ENCODE measurements around the gene FOXJ3.

GRCh38 chr1:42239041-42239440 lies 96.0 kb downstream of the FOXJ3 start:
- TF ChIP-seq, protein P1, sequence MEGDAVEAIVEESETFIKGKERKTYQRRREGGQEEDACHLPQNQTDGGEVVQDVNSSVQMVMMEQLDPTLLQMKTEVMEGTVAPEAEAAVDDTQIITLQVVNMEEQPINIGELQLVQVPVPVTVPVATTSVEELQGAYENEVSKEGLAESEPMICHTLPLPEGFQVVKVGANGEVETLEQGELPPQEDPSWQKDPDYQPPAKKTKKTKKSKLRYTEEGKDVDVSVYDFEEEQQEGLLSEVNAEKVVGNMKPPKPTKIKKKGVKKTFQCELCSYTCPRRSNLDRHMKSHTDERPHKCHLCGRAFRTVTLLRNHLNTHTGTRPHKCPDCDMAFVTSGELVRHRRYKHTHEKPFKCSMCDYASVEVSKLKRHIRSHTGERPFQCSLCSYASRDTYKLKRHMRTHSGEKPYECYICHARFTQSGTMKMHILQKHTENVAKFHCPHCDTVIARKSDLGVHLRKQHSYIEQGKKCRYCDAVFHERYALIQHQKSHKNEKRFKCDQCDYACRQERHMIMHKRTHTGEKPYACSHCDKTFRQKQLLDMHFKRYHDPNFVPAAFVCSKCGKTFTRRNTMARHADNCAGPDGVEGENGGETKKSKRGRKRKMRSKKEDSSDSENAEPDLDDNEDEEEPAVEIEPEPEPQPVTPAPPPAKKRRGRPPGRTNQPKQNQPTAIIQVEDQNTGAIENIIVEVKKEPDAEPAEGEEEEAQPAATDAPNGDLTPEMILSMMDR (conservative IDR thresholded peaks at IDR 0.05; ENCODE audit: low read depth, low read length) = no peak
- TF ChIP-seq POLR2A (IDR thresholded peaks at IDR 0.05; ENCODE audit: low read depth, low read length) (no peak), USF2 (IDR thresholded peaks at IDR 0.05; ENCODE audit: low read depth, low read length) (no peak)

Measured in IMR-90 (cell line).